K562 (cell line): ENCODE data around the gene ZNRF1. TPM values are rescaled to one million over a fixed set of nuclear protein-coding genes. Genes with fewer than 3 reads are reported as not detected.

ENCODE experiments used
- ERF ChIP-seq: fragments of 450-650 bp; formaldehyde crosslinking; IDR thresholded peaks from 2 replicates; pipeline ENCODE4 v1.4.0; 2020; ENCODE audit warnings: mild to moderate bottlenecking, mixed read lengths
- GABPB1 ChIP-seq: sonication (generic); formaldehyde crosslinking; IDR thresholded peaks from 2 replicates; pipeline ENCODE4 v1.8.0; 2022; ENCODE audit warnings: mild to moderate bottlenecking, missing genetic modification reagents
- HMG20B ChIP-seq: fragments of 250-450 bp; sonication (Bioruptor Pico); IDR thresholded peaks from 2 replicates; pipeline ENCODE4 v1.5.0; 2021; ENCODE audit warnings: mild to moderate bottlenecking
- HNRNPUL1 ChIP-seq: fragments of 200-400 bp; formaldehyde crosslinking; IDR thresholded peaks from 2 replicates; pipeline ENCODE4 v1.6.1; 2017; ENCODE audit warnings: low read length
- MNT ChIP-seq, 2 experiments: fragments of 450-650 bp; conservative IDR thresholded peaks; 2 replicates each; pipeline ENCODE4 v1.6.1; 2017; ENCODE audit warnings: mild to moderate bottlenecking in 2 of 2, moderate library complexity in 2 of 2
- PCBP2 ChIP-seq: fragments of 200-400 bp; formaldehyde crosslinking; IDR thresholded peaks from 2 replicates; pipeline ENCODE4 v1.6.1; 2018; ENCODE audit warnings: low read length, low read depth, mild to moderate bottlenecking, moderate library complexity; ENCODE audit not compliant: poor library complexity, severe bottlenecking
- PHB ChIP-seq: fragments of 250-450 bp; sonication (Bioruptor Pico); IDR thresholded peaks from 2 replicates; pipeline ENCODE4 v1.5.0; 2021
- PHF8 ChIP-seq: fragments of 200-600 bp; sonication (generic); IDR thresholded peaks from 2 replicates; pipeline ENCODE4 v1.6.1; 2012; ENCODE audit warnings: mixed run types, mild to moderate bottlenecking, inconsistent platforms, low read length, moderate library complexity, borderline replicate concordance
- RERE ChIP-seq: sonication (generic); formaldehyde crosslinking; IDR thresholded peaks from 2 replicates; pipeline ENCODE4 v1.8.0; 2023; ENCODE audit warnings: missing genetic modification reagents, mild to moderate bottlenecking, borderline replicate concordance
- STAT5A ChIP-seq: IDR thresholded peaks from 2 replicates; pipeline ENCODE4 v1.6.1; 2012; ENCODE audit warnings: low read length, inconsistent platforms, borderline replicate concordance
- TFAP4 ChIP-seq: sonication (generic); formaldehyde crosslinking; IDR thresholded peaks from 2 replicates; pipeline ENCODE4 v1.8.0; 2022; ENCODE audit warnings: missing genetic modification reagents, mild to moderate bottlenecking, moderate library complexity, borderline replicate concordance
- ZNF23 ChIP-seq: fragments of 250-450 bp; sonication (Bioruptor Pico); IDR thresholded peaks from 2 replicates; pipeline ENCODE4 v1.4.0; 2020; ENCODE audit warnings: mild to moderate bottlenecking
- polyA plus RNA-seq, 8 experiments: library from polyadenylated mRNA; depleted of rRNA in 4 of 8; stranded (reverse) in 5 of 8; unstranded in 3 of 8; fragments of >200 nt; fragmentation: Nextera tagmentation in 2 of 8; fragmentation: Illumina TruSeq in 1 of 8; extraction: Ambion mirVana in 2 of 8; extraction: Trizol in 1 of 8; gene quantifications; 2 replicates each; pipeline versions ENCODE4 v1.2.1 to v1.2.3, GENCODE V29; 2011 to 2014; ENCODE audit warnings: inconsistent platforms in 1 of 8, missing spikeins in 1 of 8
- total RNA-seq, 7 experiments: library from RNA; depleted of rRNA in 6 of 7; stranded (reverse); fragments of >200 nt in 6 of 7; fragmentation: Illumina TruSeq in 2 of 7; extraction: Trizol in 2 of 7; gene quantifications; 2 replicates each; pipeline versions ENCODE4 v1.2.1 to v1.2.3, GENCODE V29; 2011 to 2021; ENCODE audit warnings: low replicate concordance in 1 of 7
- TF ChIP-seq, protein P1 (sequence below): fragments of 250-450 bp; sonication (Bioruptor Pico); IDR thresholded peaks from 2 replicates; pipeline ENCODE4 v1.4.0; 2020

ZNRF1 gene
- total and polyA plus RNA-seq, 9 of the 15 experiments (the other 6 are each of a cell fraction or from before 2014, with no cell fraction given), result 9.5 to 37.7 (median 20.0) TPM

DNA sequence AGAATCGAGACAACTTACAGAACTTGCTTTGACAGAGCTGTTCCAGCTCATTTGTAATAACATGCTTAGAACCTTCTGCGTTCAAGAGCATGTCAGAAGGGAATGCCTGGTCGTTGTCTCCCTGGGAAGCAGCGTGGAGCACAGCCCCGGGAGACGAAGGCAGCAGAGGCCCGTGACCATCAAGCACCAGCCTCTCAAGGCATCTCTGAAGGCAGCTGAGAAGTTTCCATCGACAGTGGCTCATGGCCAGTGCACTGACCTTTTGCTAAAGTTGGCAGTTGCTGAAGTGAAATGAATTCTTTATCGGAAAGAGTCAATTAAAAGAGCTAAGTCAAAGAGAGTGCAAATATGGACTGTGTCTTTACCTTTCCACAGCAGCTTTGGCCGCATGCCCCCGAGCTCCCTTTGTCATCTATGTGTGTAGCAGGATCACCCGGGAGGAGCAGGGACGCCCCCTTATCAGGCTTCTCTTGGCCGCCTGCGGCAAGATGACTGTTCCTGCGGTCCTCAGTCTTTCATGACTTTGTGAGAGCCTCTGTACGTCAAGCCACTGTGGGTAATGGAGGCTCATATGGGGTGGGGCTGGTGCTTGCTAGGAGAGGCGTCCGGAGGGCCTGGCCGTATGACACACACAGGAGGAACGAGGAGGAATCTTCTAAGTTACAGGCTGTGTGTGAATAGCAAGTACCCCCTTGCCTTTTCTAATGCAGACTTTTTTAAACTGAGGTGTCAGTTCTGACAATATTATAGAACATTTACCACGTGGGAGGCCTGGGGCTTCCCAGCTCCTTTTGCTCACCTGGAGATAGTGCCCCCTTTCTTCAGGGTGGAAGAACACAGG lies 63.5 kb downstream of the ZNRF1 start (continued):
- no peak for TF ChIP-seq RERE
- TF ChIP-seq HMG20B (CRISPR knock-in tag), result no peak
- TF ChIP-seq TFAP4 (CRISPR knock-in tag), result peak; percentile 56; the same call in 1 of the 2 replicates
- peak; percentile 64 to 72 for TF ChIP-seq MNT (conservative IDR thresholded peaks at IDR 0.05)
- no peak for TF ChIP-seq GABPB1
- peak; percentile 24; the same call in 1 of the 2 replicates for TF ChIP-seq PHF8
- TF ChIP-seq STAT5A, result peak; percentile 3; the same call in 1 of the 2 replicates
- TF ChIP-seq PCBP2, result no peak
- peak; percentile 16; the same call in 1 of the 2 replicates for TF ChIP-seq ERF (CRISPR knock-in tag)
- TF ChIP-seq, protein P1, sequence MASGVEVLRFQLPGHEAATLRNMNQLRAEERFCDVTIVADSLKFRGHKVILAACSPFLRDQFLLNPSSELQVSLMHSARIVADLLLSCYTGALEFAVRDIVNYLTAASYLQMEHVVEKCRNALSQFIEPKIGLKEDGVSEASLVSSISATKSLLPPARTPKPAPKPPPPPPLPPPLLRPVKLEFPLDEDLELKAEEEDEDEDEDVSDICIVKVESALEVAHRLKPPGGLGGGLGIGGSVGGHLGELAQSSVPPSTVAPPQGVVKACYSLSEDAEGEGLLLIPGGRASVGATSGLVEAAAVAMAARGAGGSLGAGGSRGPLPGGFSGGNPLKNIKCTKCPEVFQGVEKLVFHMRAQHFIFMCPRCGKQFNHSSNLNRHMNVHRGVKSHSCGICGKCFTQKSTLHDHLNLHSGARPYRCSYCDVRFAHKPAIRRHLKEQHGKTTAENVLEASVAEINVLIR, result no peak
- no peak for TF ChIP-seq ZNF23 (CRISPR knock-in tag)
- TF ChIP-seq PHB (CRISPR knock-in tag), result no peak
- no peak for TF ChIP-seq HNRNPUL1
